H1 (cell line): ENCODE data around the gene SBSN. TPM values are rescaled to one million over a fixed set of nuclear protein-coding genes. Genes with fewer than 3 reads are reported as not detected.

ENCODE experiments used
- CTCF ChIA-PET: fragments of 300-600 bp; sonication (Branson Sonifier 250); formaldehyde crosslinking; loops from one replicate; lab custom pipeline; 2021; ENCODE audit not compliant: partially characterized antibody; lab: Charles Lee
- POLR2A ChIA-PET: fragments of 300-600 bp; sonication (Branson Sonifier 250); formaldehyde crosslinking; loops from one replicate; lab custom pipeline; 2021; ENCODE audit warnings: inconsistent platforms; ENCODE audit not compliant: partially characterized antibody; lab: Charles Lee
- DNase-seq, 2 experiments: peaks; one replicate each; pipeline versions ENCODE4 v3.0.0 to v3.0.0-alpha.2; 2010 to 2022; ENCODE audit warnings: low spot score in 2 of 2, low read depth in 1 of 2, mixed read lengths in 1 of 2
- FAIRE-seq: peaks from 2 replicates; lab custom pipeline; 2011; peaks lifted over from hg19 to GRCh38; lab: Jason Lieb, UNC
- H2AFZ ChIP-seq: 2 replicates; pipeline ENCODE4 v1.8.1; 2012; ENCODE audit warnings: low read length, inconsistent platforms
- H2AK5ac ChIP-seq: 2 replicates; pipeline ENCODE4 v1.6.1; 2013; ENCODE audit warnings: low read depth, low read length
- H2BK120ac ChIP-seq: replicated peaks from 2 replicates; pipeline ENCODE3; 2013; ENCODE audit warnings: low read depth, low read length, inconsistent platforms
- H2BK12ac ChIP-seq: 2 replicates; pipeline ENCODE4 v1.6.1; 2013; ENCODE audit warnings: low read depth, low read length
- H2BK15ac ChIP-seq: 2 replicates; pipeline ENCODE4 v1.6.1; 2013; ENCODE audit warnings: low read length
- H2BK20ac ChIP-seq: 2 replicates; pipeline ENCODE4 v1.6.1; 2013; ENCODE audit warnings: low read length
- H2BK5ac ChIP-seq: 2 replicates; pipeline ENCODE4 v1.6.1; 2013; ENCODE audit warnings: low read depth, low read length
- H3K14ac ChIP-seq: 2 replicates; pipeline ENCODE4 v1.6.1; 2013; ENCODE audit warnings: inconsistent platforms; ENCODE audit not compliant: insufficient read length
- H3K18ac ChIP-seq: 2 replicates; pipeline ENCODE4 v1.6.1; 2013; ENCODE audit warnings: low read length; ENCODE audit errors: extremely low read depth
- H3K23ac ChIP-seq: 2 replicates; pipeline ENCODE4 v1.6.1; 2013; ENCODE audit warnings: inconsistent platforms; ENCODE audit not compliant: insufficient read length
- H3K23me2 ChIP-seq: 2 replicates; pipeline ENCODE4 v1.6.1; 2013; ENCODE audit warnings: low read depth, low read length
- H3K27ac ChIP-seq: 2 replicates; pipeline ENCODE4 v1.6.1; 2011; ENCODE audit warnings: low read depth, low read length, inconsistent platforms
- H3K27me3 ChIP-seq, 4 experiments: replicated peaks in 1 of 4; 1 replicate in 1 of 4; 2 replicates in 3 of 4; pipeline versions ENCODE4 v1.6.1 to v1.8.1; 2011 to 2013; ENCODE audit warnings: low read length in 3 of 4, mild to moderate bottlenecking in 3 of 4, inconsistent platforms in 2 of 4, mixed read lengths in 2 of 4, moderate library complexity in 1 of 4; ENCODE audit not compliant: control insufficient read depth in 3 of 4, insufficient read depth in 3 of 4; ENCODE audit errors: extremely low read depth in 1 of 4
- H3K36me3 ChIP-seq, 4 experiments: 2 replicates each; pipeline versions ENCODE4 v1.6.1 to v1.8.1; 2011 to 2013; ENCODE audit warnings: mild to moderate bottlenecking in 4 of 4, low read length in 3 of 4, moderate library complexity in 2 of 4, control low read depth in 1 of 4, inconsistent platforms in 1 of 4; ENCODE audit not compliant: insufficient read depth in 4 of 4, control insufficient read depth in 2 of 4
- H3K4ac ChIP-seq: replicated peaks from 2 replicates; pipeline ENCODE3; 2013; ENCODE audit warnings: low read length, low read depth, mixed read lengths, inconsistent platforms; ENCODE audit not compliant: insufficient read length
- H3K4me1 ChIP-seq, 4 experiments: replicated peaks in 1 of 4; 1 replicate in 1 of 4; 2 replicates in 3 of 4; pipeline versions ENCODE4 v1.6.1 to v1.8.1; 2011 to 2013; ENCODE audit warnings: low read length in 3 of 4, inconsistent platforms in 2 of 4, mixed read lengths in 1 of 4; ENCODE audit not compliant: insufficient read depth in 4 of 4, control insufficient read depth in 3 of 4
- H3K4me2 ChIP-seq, 2 experiments: 2 replicates each; pipeline versions ENCODE4 v1.6.1 to v1.8.1; 2011 to 2013; ENCODE audit warnings: low read depth in 2 of 2, low read length in 2 of 2, control low read depth in 1 of 2, inconsistent platforms in 1 of 2, mild to moderate bottlenecking in 1 of 2; ENCODE audit not compliant: insufficient read depth in 1 of 2
- H3K4me3 ChIP-seq, 4 experiments: fragments of 200-600, 300-600 bp in 1 of 4; sonication (generic), shearing (Covaris generic), sonication (Bioruptor Twin) in 1 of 4; 2 replicates each; pipeline versions ENCODE4 v1.5.1 to v1.8.1; 2011 to 2016; ENCODE audit warnings: low read length in 4 of 4, low read depth in 3 of 4, control low read depth in 2 of 4, inconsistent platforms in 2 of 4, mild to moderate bottlenecking in 2 of 4, mixed read lengths in 1 of 4, moderate library complexity in 1 of 4; ENCODE audit not compliant: insufficient read depth in 2 of 4; ENCODE audit errors: extremely low read depth in 1 of 4
- H3K56ac ChIP-seq: replicated peaks from 2 replicates; pipeline ENCODE3; 2013; ENCODE audit warnings: low read depth, mild to moderate bottlenecking, mixed read lengths, low read length, inconsistent platforms; ENCODE audit not compliant: insufficient read length
- H3K79me1 ChIP-seq: 2 replicates; pipeline ENCODE4 v1.6.1; 2013; ENCODE audit warnings: low read depth, low read length, control low read depth
- H3K79me2 ChIP-seq, 2 experiments: 2 replicates each; pipeline versions ENCODE4 v1.6.1 to v1.8.1; 2012 to 2013; ENCODE audit warnings: low read length in 2 of 2, mild to moderate bottlenecking in 2 of 2, inconsistent platforms in 1 of 2; ENCODE audit not compliant: insufficient read depth in 2 of 2, control insufficient read depth in 1 of 2
- H3K9ac ChIP-seq, 4 experiments: replicated peaks in 1 of 4; 1 replicate in 1 of 4; 2 replicates in 3 of 4; pipeline versions ENCODE4 v1.6.1 to v1.8.1; 2011 to 2013; ENCODE audit warnings: low read depth in 3 of 4, low read length in 3 of 4, control low read depth in 2 of 4, mild to moderate bottlenecking in 2 of 4, moderate library complexity in 2 of 4, inconsistent platforms in 1 of 4; ENCODE audit errors: extremely low read depth in 1 of 4
- H3K9me3 ChIP-seq, 2 experiments: 2 replicates each; pipeline versions ENCODE4 v1.6.1 to v1.8.1; 2012 to 2013; ENCODE audit warnings: mild to moderate bottlenecking in 2 of 2, moderate library complexity in 2 of 2, control low read depth in 1 of 2, inconsistent platforms in 1 of 2, low read depth in 1 of 2, low read length in 1 of 2, mixed read lengths in 1 of 2; ENCODE audit not compliant: insufficient read depth in 2 of 2
- H4K20me1 ChIP-seq, 2 experiments: replicated peaks in 1 of 2; 2 replicates each; pipeline versions ENCODE3 to v1.8.1; 2011 to 2013; ENCODE audit warnings: inconsistent platforms in 2 of 2, low read length in 2 of 2, mild to moderate bottlenecking in 1 of 2; ENCODE audit not compliant: insufficient read depth in 2 of 2, control insufficient read depth in 1 of 2
- H4K5ac ChIP-seq: 2 replicates; pipeline ENCODE4 v1.6.1; 2013; ENCODE audit warnings: low read length, low read depth, mixed read lengths, inconsistent platforms; ENCODE audit not compliant: insufficient read length
- H4K8ac ChIP-seq: 2 replicates; pipeline ENCODE4 v1.8.0; 2013; ENCODE audit warnings: mild to moderate bottlenecking, moderate library complexity, low read length, inconsistent platforms; ENCODE audit not compliant: insufficient read depth; ENCODE audit errors: extremely low read depth
- H4K91ac ChIP-seq: replicated peaks from 2 replicates; pipeline ENCODE3; 2013; ENCODE audit warnings: low read length, mixed read lengths, inconsistent platforms; ENCODE audit not compliant: insufficient read length
- ASH2L ChIP-seq: fragments of 200-600, 300-600 bp; sonication (generic); IDR thresholded peaks from one replicate; pipeline ENCODE4 v1.7.1; 2017; ENCODE audit warnings: low read length
- ATF3 ChIP-seq: IDR thresholded peaks from 2 replicates; pipeline ENCODE4 v1.6.1; 2011; ENCODE audit warnings: low read depth, mild to moderate bottlenecking, low read length; ENCODE audit not compliant: insufficient read depth
- E2F6 ChIP-seq: IDR thresholded peaks from 2 replicates; pipeline ENCODE4 v1.6.1; 2012; ENCODE audit warnings: inconsistent platforms
- GABPA ChIP-seq: IDR thresholded peaks from 2 replicates; pipeline ENCODE4 v1.6.1; 2011; ENCODE audit warnings: mild to moderate bottlenecking, low read length, moderate library complexity, borderline replicate concordance; ENCODE audit not compliant: insufficient read depth
- POU5F1 ChIP-seq: IDR thresholded peaks from 2 replicates; pipeline ENCODE4 v1.6.1; 2011; ENCODE audit warnings: low read depth, mild to moderate bottlenecking, low read length, moderate library complexity
- SIN3A ChIP-seq, 2 experiments: IDR thresholded peaks in 1 of 2; conservative IDR thresholded peaks in 1 of 2; 2 replicates each; pipeline ENCODE4 v1.6.1; 2011 to 2012; ENCODE audit warnings: low read length in 2 of 2, improper control_type of control experiment in 1 of 2, low read depth in 1 of 2, mild to moderate bottlenecking in 1 of 2
- SIRT6 ChIP-seq: IDR thresholded peaks from one replicate; pipeline ENCODE4 v1.7.1; 2012; ENCODE audit warnings: low read length, inconsistent platforms
- SP1 ChIP-seq: IDR thresholded peaks from 2 replicates; pipeline ENCODE4 v1.6.1; 2011; ENCODE audit warnings: low read depth, low read length
- SUZ12 ChIP-seq: fragments of 200-600 bp; sonication (generic); IDR thresholded peaks from 2 replicates; pipeline ENCODE4 v1.6.1; 2012; ENCODE audit warnings: mild to moderate bottlenecking, inconsistent platforms, low read length, moderate library complexity, mixed read lengths
- YY1 ChIP-seq: IDR thresholded peaks from 2 replicates; pipeline ENCODE4 v1.6.1; 2011; ENCODE audit warnings: low read depth, mild to moderate bottlenecking, low read length
- ZNF274 ChIP-seq: IDR thresholded peaks from 2 replicates; pipeline ENCODE4 v1.7.0; 2012; ENCODE audit warnings: low read length, borderline replicate concordance; ENCODE audit errors: extremely low read depth
- WGBS, 2 experiments: shearing (Covaris generic) in 1 of 2; methylation state at CpG; one replicate each; pipeline versions ENCODE4 v1.1.6 to v1.1.7; 2013 to 2015; ENCODE audit warnings: low lambda C conversion rate in 2 of 2, mixed read lengths in 2 of 2, inconsistent platforms in 1 of 2, low coverage in 1 of 2, missing lambda C conversion rate in 1 of 2; ENCODE audit not compliant: insufficient replicate concordance in 2 of 2, insufficient coverage in 1 of 2, insufficient read length in 1 of 2; ENCODE audit errors: extremely low coverage in 1 of 2, missing lambda C conversion rate in 1 of 2; 5-methylcytosine and 5-hydroxymethylcytosine counted together
- polyA plus RNA-seq, 7 experiments: library from polyadenylated mRNA; depleted of rRNA in 3 of 7; stranded (reverse) in 5 of 7; unstranded in 2 of 7; fragments of >200 nt in 5 of 7; fragments of 200-250 nt in 2 of 7; gene quantifications; 1 replicate in 5 of 7; 2 replicates in 1 of 7; 4 replicates in 1 of 7; pipeline versions ENCODE4 v1.2.1 to v1.2.3, GENCODE V29; 2011 to 2013; ENCODE audit warnings: missing spikeins in 2 of 7, mixed read lengths in 2 of 7
- total RNA-seq: library from RNA; stranded (reverse); fragmentation: NEBNext Ultra II Directional; extraction: Animal tissue kit (Norgen Biotek cat#: 25700); gene quantifications from 2 replicates; pipeline ENCODE4 v1.2.1, GENCODE V29; 2021

The SBSN gene
- total and polyA plus RNA-seq, 2 of the 8 experiments (the other 6 are each of a cell fraction or from before 2014, with no cell fraction given) = not detected

GRCh38 chr19:35514282-35514809, 13.8 kb downstream of the SBSN start:
- CTCF ChIA-PET = interaction anchor here (0.6 to 2.0 kb wide), 11 partner anchors 8 to 198 kb away, joined by 3 to 10 read pairs (median 5); no protein-coding TSS in a partner anchor
- POLR2A ChIA-PET = interaction anchor here (1.1 to 2.1 kb wide), 7 partner anchors 10 to 99 kb away, joined by 3 to 8 read pairs (median 5); partner anchors contain the start of gene HAUS5
- TF ChIP-seq YY1 (no peak), ZNF274 (no peak), POU5F1 (no peak), SIN3A (conservative IDR thresholded peaks at IDR 0.05 in 1 of 2, IDR thresholded peaks at IDR 0.05 in 1 of 2; ENCODE audit: low read depth in 1 of 2, low read length in 2 of 2) (no peak), ATF3 (no peak), GABPA (no peak), E2F6 (no peak), SIRT6 (no peak), SUZ12 (no peak), SP1 (no peak), ASH2L (peak; percentile 19)

More at GRCh38 chr19:35514282-35514809, 13.8 kb downstream of the SBSN start:
- Histone ChIP-seq H3K23me2 (peaks cover 9% of the 10 kb centered on the region; the same call in 1 of the 2 replicates), H3K27me3 (peaks cover 0 to 11% (median 6%) of the 10 kb centered on the region in 4 experiments; a peak in 3 of 7 replicates), H3K79me2 (peaks cover 0 to 4% of the 10 kb centered on the region in 2 experiments; a peak in 2 of 4 replicates), H4K8ac (no peak overlapping the region; the same call in 1 of the 2 replicates), H3K4me2 (peak overlapping the region; percentile 64 to 75), H4K5ac (no peak overlapping the region), H3K4me1 (peaks cover 0 to 22% (median 19%) of the 10 kb centered on the region in 4 experiments; a peak in 6 of 7 replicates), H3K23ac (no peak overlapping the region), H2BK12ac (peak overlapping the region; percentile 75; the same call in 1 of the 2 replicates), H2BK120ac (no peak overlapping the region), H3K14ac (no peak overlapping the region), H2BK5ac (peak overlapping the region; percentile 60; the same call in 1 of the 2 replicates), H2BK20ac (no peak overlapping the region), H4K91ac (no peak overlapping the region), H3K18ac (peak overlapping the region; percentile 71), H3K56ac (no peak overlapping the region), H3K36me3 (no peaks in the 10 kb centered on the region), H4K20me1 (no peaks in the 10 kb centered on the region), H2BK15ac (peak overlapping the region; percentile 4; the same call in 1 of the 2 replicates), H2AFZ (peak overlapping the region; percentile 86), H2AK5ac (no peak overlapping the region), H3K27ac (no peak overlapping the region), H3K9ac (no peak overlapping the region), H3K9me3 (no peaks in the 10 kb centered on the region), H3K4ac (no peak overlapping the region), H3K4me3 (peak overlapping the region; percentile 8 to 57 (median 37); a peak in 7 of 8 replicates), H3K79me1 (no peaks in the 10 kb centered on the region; the same call in 1 of the 2 replicates)
- FAIRE-seq = no peak
- DNase-seq = no peak
- WGBS, 2 experiments = 32% methylated on average over 20 of the region's 20 CpGs; no CpG with 5 or more reads in 1 of the 2 experiments
